Measurements from ENCODE around the gene FRYL.
A peak's percentile ranks its signal among the peaks of the same experiment; 100 is the strongest.

Gene FRYL

DNA sequence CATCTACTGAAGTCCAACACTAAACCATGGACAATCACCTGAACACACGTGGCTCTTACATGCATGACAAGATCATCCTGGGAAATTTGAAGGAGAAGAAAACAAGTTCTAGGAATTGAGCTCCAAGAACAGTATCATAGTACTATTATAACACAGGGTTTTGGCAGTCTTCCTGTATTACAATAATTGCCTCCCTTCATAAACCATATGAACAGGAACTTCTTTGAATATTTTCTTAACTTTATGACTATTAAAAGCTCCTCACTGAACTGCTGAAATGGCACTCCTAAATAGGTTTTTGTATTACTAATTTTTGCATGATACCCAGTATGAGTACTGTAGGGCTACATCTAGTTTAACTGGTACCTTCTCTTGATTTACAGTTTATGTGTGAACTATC lies 160.0 kb downstream of the FRYL start:
- DNase-seq (ENCODE audit: low read depth in 2 of 2), result no peak

DNA sequence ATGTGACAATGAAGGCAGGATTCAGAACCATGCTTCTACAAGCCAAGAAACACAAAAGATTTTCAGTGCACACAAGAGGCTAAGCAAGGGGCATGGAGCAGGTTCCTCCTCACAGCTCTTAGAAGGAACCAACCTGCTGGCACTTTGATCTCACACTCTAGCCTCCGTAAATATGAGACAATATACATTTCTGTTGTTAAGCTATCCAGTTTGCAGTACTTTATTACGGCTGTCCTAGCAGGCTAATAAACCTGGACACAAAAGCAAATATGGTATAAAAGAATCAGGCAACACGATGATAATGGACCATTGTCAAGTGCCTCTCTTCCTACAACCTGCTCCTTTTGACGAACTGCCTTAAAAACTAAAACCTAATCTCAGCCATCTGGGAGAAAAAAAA lies 175.6 kb downstream of the FRYL start:
- DNase-seq (ENCODE audit: low read depth in 2 of 2), result no peak

DNA sequence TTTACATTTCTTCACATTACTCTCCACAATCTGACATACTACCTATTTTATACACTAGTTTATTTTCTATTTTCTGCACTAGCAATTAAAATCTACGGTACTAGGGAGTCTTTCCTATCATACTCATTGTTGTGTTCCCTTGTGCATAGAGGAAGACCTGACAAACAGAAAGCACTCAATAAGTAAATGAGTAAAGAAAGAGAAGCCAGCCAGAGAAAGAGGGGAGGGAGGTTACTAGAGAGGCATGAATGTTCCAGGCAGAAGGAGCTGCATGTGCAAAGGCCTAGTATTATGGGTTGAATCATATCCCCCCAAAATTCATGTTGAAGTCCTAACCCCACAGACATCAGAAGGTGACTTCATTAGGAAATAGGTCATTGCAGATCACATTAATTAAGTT lies 176.0 kb downstream of the FRYL start:
- DNase-seq (ENCODE audit: low read depth in 2 of 2), result no peak

DNA sequence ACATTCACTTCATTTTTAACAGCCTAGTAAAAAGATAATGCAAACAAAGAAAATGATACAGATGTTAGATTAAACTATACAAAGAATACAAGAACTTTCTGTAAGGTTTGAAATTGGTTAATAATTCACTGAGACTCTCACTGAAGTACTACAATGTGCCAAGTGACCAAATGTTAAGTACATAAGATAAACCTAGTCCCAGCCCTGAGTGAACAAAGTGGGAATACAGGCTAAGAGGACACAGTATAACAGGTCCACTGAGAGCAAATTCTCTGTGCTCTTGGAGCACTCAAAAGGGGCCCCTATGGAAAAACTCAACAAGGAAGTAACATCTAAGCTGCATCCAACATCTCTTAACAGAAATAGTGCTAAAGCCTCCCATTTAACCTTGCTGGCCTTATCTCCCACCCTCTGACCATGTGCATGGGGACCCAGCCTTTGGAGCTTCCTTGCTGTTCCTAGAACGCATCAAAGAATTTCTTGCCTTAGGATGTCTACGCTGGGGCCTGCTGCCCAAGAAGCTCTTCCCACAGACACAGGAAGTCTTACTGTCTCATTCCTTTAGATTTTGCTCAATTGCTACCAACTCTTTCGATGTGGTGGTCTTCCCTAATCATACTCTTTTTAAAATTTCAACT lies 176.6 kb downstream of the FRYL start:
- DNase-seq (ENCODE audit: low read depth in 2 of 2), result no peak

DNA sequence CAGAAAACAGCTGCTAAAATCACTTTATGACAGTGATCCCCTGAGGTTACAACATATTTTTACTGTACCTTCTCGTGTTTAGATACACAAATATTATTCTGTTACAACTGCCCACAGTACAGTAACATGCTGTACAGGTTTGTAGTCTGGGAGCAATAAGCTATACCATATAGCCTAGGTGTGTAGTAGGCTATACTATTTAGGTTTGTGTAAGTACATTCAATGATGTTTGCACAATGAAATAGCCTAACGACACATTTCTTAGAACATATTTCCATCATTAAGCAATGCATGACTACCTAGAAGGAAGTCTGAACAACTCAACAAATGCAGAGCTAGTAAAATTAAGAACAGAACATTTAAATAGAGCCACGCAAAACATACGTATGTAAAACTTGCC lies 177.3 kb downstream of the FRYL start:
- no peak for DNase-seq (ENCODE audit: low read depth in 2 of 2)

DNA sequence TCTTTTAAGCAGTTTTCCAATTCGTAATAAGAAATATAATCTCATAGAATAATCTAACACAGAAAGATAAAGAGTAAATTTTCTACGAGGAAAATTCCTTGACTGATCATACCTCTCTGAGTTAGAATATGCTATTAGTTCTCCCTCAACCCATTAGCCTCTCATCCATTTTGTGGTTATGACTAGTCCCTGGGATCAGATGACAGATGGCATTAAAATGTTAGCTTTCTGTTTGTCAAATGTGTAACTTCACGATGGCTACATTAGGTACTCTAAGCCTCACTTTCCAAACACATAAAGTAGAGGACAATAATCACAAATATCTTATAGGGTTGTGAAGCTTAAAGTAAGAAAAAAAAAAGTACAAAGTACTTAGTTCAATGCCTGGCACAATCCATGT lies 177.9 kb downstream of the FRYL start:
- no peak for DNase-seq (ENCODE audit: low read depth in 2 of 2)

DNA sequence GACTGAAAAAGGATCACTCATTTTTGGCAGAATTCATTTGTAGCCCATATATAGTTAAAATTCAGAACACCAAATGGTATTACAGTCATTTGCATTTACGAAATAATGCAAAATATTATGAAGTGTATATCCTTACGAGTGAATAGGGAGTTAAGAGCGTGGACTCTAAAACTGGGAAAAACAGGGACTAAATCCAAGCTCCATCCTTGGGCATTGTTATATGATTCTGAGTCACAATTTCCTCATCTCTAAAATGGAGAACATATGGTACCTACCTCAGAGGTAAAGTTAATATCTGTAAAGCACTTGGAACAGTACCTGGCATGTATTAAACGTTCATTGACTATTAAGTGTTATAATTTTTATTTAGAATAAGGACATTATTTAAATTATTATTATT lies 183.7 kb downstream of the FRYL start:
- DNase-seq (ENCODE audit: low read depth in 2 of 2), result no peak

DNA sequence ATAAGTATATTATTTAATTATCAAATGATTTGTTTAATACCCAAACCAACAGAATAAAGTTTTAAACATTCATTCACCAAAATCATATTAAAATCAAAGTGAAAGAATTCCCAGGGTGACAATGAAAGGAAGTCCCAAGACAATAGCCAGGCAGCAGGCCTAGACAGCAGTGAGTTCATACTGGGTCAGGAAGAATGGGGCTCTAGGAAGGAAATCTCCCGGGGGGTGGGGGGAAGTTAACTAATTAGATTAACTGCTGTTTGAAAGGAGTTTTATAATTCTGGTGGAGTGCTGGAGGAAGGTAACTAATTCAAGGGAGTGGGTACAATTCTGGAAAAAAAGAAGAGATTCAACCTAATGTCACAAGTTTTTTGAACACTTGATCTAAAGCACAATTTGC lies 185.9 kb downstream of the FRYL start:
- no peak for DNase-seq (ENCODE audit: low read depth in 2 of 2)

DNA sequence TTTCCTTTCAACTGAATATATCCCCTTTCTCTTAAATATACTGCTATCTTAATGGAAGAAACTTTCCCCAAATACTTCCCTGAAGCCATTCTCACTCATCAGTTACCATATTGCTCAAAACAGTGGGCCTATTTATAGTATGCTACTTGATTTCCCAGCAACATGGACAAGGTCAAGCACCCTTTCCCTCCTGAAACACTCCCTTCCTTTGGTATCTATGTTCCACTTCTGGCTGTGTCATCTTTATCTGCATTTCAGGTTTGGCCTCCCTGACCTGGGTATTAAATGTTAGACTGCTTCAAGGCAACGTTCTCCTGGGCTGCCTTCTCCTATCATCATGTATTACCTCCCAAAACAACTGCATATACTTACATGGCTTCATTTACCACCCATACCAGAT lies 188.7 kb downstream of the FRYL start:
- no peak for DNase-seq (ENCODE audit: low read depth in 2 of 2)

DNA sequence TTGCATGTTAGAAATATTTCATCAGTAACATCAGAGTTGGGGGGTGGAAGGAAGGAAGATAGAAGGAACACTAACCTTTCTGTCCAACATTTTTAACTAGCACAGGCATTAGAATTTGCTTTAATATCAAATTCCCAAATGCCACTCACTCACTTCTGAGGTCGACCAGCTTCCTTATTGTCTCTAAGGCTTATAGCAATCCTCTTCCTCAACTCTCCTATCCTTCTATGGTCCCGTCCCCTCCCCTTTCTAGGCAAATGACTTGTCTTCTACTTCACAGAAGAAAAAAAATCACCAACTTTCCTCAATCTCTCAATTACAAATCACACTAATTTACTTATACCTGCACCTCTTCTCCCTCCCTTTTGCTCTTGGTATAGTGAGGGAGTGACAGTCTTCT lies 189.2 kb downstream of the FRYL start:
- no peak for DNase-seq (ENCODE audit: low read depth in 2 of 2)

DNA sequence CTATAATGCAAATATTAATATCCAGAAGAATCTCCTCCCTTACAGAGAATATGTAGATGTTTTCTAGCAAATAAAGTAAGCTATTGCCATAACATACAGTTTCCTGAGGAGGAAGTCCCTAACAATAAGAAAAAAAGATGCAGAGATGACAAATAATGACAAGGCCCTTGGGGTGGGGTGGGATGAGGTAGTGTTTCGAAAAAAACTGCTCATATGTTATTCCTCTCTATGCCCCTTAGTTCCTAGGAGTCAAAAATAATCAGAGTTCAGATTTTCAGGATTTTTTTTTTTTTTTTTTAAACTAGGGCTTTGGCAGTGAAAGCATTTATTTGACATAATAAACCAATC lies 191.0 kb downstream of the FRYL start:
- DNase-seq (ENCODE audit: low read depth in 2 of 2), result no peak

DNA sequence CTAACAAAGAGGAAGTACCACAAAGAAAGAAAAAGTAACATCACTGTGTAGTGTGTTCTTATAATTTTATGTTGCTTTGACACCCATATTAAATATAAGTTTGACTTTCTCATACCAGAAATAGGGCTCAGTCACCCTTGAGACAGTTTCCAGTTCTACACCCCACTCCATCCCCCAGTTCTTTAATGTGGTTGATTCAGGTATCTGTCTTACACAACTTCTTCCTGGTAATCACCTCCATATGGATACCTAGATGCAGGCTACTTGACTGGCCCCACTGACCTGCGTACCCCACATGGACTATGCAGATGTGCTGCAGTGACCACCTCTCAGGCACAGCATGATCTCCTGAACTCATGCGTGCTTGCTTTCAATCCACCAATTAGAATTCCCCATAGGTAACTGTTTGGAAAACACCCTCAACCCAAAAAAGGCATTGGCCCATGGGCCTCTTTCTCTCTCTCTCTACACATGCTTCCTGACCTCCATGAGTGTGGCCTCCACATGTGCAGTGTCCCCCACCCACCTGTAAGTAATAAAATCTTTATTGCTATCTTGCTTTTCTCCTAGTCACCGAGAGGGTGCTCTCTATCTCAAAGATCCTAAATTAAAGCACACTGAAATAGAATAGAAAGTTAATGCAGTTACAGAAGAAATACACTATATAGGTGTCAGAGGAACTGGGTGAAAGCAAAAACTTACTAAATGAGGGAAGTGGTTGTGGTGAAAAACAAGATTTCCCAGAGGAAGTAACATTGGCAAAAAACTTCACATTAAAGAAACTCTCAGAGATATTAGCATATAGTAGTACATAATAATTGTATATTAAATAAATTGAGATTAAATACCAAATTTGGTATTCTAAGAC lies 191.6 kb downstream of the FRYL start:
- DNase-seq (ENCODE audit: low read depth in 2 of 2), result no peak

DNA sequence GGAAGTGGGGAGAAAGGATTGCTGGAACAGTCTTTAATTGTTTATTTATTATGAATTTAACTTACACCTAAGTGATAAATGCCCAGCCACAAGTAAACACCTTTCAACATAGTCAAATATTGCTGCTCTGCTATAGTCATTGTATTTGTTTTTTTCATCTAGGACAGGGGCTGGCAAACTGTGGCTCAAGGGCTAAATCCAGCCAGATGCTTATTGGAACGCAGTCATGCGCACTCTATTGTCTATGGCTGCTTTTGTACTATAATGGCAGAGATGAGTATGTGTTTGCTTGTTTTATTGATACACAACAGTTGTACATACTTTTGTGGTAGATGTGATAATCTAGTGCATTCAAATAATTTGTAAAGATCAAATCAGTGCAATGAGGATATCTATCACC lies 194.7 kb downstream of the FRYL start:
- no peak for DNase-seq (ENCODE audit: low read depth in 2 of 2)

DNA sequence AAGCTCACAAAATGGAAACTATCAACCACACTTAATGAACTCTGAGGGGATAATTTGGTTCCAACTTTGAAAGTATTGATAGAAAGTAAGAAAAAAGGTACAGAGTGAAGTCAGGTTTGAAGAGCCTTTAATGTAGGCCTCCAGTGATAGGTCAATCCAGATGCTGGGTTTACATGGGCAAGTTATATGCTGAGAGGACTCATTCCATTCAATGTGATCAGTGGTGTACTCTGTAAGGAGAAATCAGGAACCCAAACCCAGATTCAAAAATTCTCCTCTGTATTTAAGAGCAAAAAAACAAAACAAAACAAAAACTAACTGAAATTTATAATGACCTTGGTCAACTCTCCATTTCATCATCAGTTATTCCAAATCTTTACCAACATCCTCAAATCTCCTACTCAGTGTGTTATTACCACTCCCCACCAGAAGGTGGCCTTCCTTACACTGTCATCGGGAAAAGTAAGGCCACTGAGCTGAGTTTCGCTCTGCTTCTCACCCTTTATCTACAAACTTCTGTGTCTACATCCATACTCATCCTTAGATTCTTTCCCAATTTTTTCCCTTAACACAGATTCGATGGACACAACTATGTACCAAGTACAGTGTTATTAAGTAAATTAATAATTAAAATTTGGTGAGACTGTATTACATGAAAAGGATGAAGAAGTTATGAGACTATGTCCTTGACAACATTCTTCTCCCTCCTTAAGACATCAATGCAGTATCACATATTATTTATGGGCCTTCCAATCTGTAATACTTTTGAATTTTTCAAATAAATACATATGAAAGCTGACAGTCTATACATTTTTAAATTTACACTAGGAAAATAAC lies 201.7 kb downstream of the FRYL start:
- DNase-seq (ENCODE audit: low read depth in 2 of 2), result peak; percentile 15 to 17

DNA sequence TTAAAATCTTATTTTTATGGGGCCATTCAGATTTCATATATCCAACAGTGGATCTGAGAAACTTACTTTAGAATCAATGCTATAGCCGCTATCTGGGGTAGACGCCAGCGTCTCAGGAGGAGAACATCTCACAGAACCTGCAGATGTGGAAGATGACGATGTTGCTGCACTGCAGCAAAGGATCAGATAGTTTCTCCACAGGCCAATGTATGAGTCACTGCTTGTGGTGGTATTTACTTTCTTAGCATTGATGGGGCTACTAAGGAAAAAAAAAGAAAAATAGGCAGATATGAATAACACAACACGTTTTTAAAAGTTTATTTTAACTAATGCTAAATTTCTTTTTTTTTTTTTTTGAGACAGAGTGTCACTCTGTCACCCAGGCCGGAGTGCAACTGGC lies 204.1 kb downstream of the FRYL start:
- no peak for DNase-seq (ENCODE audit: low read depth in 2 of 2)

DNA sequence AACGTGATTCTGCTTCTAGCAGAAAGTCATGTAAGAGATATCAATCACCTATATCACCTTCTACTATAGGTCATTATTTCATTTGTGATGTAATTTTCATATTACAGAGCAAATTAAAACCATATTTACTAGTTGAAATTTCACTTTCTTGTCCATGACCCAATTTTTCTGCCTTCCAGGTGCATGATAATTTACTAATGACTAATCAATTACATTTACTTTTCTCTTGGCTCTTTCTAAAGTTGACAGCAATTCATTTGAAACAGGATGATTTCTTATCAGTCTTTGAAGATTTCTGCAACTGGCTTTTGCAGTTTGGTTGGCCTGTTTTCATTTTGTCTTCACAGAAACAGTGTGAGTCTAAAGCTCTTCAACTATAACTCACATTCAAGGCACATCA lies 208.6 kb downstream of the FRYL start:
- no peak for DNase-seq (ENCODE audit: low read depth in 2 of 2)

DNA sequence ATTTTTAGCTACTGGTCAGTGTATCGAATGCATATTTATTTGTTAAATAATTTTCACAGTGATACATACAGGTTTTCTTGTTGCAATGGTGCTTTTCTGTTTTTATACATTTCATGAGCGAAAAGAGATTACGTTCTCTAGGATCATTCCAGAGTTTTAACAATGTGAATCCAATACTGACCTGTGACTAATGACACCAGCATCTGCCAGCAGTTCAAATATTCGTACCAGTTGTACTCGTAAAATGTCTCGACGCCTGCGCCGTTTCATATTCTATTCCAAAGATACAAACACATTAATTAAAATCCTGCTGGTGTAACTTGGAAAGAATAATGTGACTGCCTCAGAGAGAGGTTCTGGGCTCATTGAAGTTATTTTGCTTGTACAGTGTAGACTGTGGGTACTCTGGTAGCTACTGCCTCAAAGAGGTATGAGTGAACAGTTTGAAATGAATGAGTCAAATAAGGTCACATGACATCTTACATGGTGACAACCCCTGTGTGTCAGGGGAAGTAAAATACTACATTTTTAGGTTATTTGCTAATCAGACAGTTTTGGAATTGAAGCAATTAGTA lies 209.3 kb downstream of the FRYL start:
- no peak for DNase-seq (ENCODE audit: low read depth in 2 of 2)

DNA sequence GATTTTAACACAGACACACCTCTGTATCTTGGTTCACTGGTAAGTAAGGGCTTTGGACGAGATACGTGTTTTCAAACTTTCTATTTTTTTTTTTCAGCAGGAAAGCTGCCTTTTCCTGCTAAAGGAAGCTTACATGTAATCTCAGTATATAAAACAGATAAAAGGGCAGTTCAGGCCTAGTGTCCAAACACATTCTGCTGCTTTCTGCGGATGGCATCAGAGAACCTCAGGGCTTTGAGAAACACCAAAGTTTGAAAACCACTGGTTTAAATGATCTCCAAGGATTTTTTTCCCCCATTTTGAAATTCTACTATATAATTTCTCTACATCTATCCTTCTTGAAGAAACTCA lies 214.1 kb downstream of the FRYL start:
- DNase-seq (ENCODE audit: low read depth in 2 of 2), result no peak

DNA sequence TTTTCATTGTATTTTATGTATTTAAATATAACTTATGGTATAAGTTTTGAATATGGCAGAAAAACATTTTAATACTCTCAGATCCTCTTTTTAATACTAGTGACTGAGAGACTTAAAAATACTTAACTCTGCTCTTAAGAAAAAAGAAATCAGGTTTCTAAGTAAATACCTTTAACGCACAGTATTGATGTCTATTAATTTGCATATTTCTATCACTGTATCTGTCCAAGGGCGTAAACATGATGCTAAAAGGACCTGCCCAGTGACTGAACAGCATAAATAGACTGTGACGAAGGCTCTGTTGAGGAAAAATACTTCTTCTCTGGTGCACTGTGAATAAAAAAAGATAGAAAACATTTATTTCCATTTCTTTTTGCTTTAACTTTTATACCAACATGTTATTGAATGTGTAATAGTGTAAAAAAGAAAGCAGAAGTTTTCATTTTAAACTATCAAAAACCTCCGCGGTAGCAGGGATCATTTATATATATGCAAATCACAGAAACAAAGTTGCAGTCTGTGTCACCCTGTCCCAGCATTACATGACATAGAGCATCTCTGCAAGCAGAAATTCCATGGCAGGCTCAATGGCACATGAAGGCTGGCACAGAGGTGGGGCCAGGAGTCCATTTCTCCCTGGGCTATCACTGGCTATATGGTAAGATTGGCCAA lies 214.6 kb downstream of the FRYL start:
- DNase-seq (ENCODE audit: low read depth in 2 of 2), result no peak

DNA sequence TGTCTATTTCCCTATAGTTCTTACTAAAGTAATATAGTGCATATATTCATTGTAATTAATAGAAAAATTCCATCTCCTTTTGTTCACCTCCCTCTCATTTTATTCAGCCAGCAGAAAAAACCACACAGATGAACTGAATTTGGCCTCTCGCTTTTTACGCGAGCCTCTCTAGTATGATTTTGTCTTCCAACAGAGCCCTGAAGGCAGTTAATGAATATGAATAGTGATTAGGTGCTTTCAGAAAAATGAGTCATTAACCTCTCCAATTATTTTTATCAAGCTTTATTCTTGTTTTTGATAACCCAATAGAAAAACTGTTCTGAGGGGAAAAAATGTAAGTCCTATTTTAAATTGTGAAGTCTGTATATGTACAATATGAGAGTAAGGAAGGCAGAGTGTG lies 215.9 kb downstream of the FRYL start:
- DNase-seq (ENCODE audit: low read depth in 2 of 2), result no peak

DNA sequence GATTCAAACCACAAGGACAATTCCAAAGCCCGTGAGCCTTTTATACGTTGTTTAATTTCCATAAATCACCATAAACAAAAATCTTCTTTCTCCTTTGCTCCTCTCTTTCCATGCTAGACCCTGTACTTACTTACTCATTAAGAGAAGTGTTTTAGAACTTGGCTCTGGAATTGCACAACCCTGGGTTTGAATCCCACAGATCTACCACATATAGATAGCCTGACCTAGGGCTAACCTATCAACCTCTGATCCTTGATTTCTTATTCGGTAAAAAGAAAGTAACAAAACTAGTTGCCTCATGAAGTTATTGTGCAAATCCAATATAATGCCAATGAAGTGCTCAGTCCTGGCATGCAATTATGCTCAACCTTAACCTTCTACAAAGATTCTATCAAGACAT lies 221.3 kb downstream of the FRYL start:
- DNase-seq (ENCODE audit: low read depth in 2 of 2), result no peak

DNA sequence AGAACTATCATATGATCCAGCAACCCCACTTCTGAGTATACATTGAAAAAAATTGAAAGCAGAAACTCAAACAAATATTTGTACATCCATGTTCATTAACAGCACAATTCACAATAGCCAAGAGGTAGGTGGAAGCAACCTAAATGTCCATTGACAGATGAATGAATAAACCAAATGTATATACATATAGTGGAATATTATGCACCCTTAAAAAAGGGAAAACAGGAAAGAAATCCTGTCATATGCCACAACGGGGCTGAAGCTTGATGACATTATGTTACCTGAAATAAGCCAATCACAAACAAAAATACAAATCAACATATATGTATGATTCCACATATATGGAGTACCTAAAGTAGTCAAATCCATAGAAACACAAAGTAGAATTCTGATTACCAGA lies 222.1 kb downstream of the FRYL start:
- DNase-seq (ENCODE audit: low read depth in 2 of 2), result no peak

All from stimulated activated CD4-positive, alpha-beta T cell treated with anti-CD3 and anti-CD28 coated beads, Interleukin-1b, Interleukin-23, amount 100 ng/mL, for 1 hour (primary cell).